K562 (cell line): ENCODE results near the gene BUB3. TPM values are rescaled to one million over a fixed set of nuclear protein-coding genes. Genes with fewer than 3 reads are reported as not detected.

Source experiments
- AFF4 ChIP-seq: sonication (generic); formaldehyde crosslinking; IDR thresholded peaks from 2 replicates; pipeline ENCODE4 v1.8.0; 2023; ENCODE audit warnings: mild to moderate bottlenecking, missing genetic modification reagents
- ARHGAP35 ChIP-seq: fragments of 450-650 bp; IDR thresholded peaks from 2 replicates; pipeline ENCODE4 v1.6.1; 2018; ENCODE audit not compliant: partially characterized antibody
- BRF1 ChIP-seq: IDR thresholded peaks from 3 replicates; pipeline ENCODE4 v1.6.1; 2011; ENCODE audit warnings: borderline replicate concordance, mild to moderate bottlenecking; ENCODE audit not compliant: insufficient read length; ENCODE audit errors: extremely low read depth
- CBFA2T2 ChIP-seq: fragments of 450-650 bp; conservative IDR thresholded peaks from 2 replicates; pipeline ENCODE4 v1.6.1; 2017; ENCODE audit warnings: mild to moderate bottlenecking
- CEBPB ChIP-seq: fragments of 450-650 bp; IDR thresholded peaks from 2 replicates; pipeline ENCODE4 v1.6.1; 2016; ENCODE audit warnings: missing genetic modification characterization, missing compliant biosample characterization
- CTBP1 ChIP-seq: fragments of 450-650 bp; IDR thresholded peaks from 2 replicates; pipeline ENCODE4 v1.6.1; 2016; ENCODE audit warnings: borderline replicate concordance
- E2F8 ChIP-seq: fragments of 450-650 bp; IDR thresholded peaks from 2 replicates; pipeline ENCODE4 v1.7.1; 2018; ENCODE audit warnings: mild to moderate bottlenecking, low read depth; ENCODE audit not compliant: partially characterized antibody
- ESRRA ChIP-seq: fragments of 450-650 bp; IDR thresholded peaks from 2 replicates; pipeline ENCODE4 v1.6.1; 2014; ENCODE audit warnings: low read depth, mild to moderate bottlenecking, moderate library complexity, borderline replicate concordance
- GATA2 ChIP-seq: sonication (generic); formaldehyde crosslinking; IDR thresholded peaks from 2 replicates; pipeline ENCODE4 v1.4.0; 2020; ENCODE audit warnings: mild to moderate bottlenecking, missing genetic modification reagents
- KDM5B ChIP-seq: fragments of 200-600 bp; sonication (generic); IDR thresholded peaks from 2 replicates; pipeline ENCODE4 v1.6.1; 2012; ENCODE audit warnings: low read depth, mild to moderate bottlenecking, moderate library complexity, low read length, control low read depth, inconsistent platforms; ENCODE audit not compliant: insufficient replicate concordance
- POLR2A ChIP-seq: fragments of 450-650 bp; conservative IDR thresholded peaks from 2 replicates; pipeline ENCODE4 v1.6.1; 2016
- SMARCA4 ChIP-seq: fragments of 450-650 bp; IDR thresholded peaks from 2 replicates; pipeline ENCODE4 v1.6.1; 2016
- SPI1 ChIP-seq: IDR thresholded peaks from 2 replicates; pipeline ENCODE4 v1.6.1; 2011; ENCODE audit warnings: low read depth, low read length, control low read depth, borderline replicate concordance
- TEAD4 ChIP-seq, 2 experiments: sonication (generic) in 1 of 2; formaldehyde crosslinking in 1 of 2; IDR thresholded peaks; 2 replicates each; pipeline versions ENCODE4 v1.6.1 to v1.8.0; 2012 to 2022; ENCODE audit warnings: borderline replicate concordance in 1 of 2, inconsistent platforms in 1 of 2, low read length in 1 of 2, mild to moderate bottlenecking in 1 of 2, missing genetic modification reagents in 1 of 2
- UBTF ChIP-seq, 2 experiments: IDR thresholded peaks; 2 replicates each; pipeline ENCODE4 v1.6.1; 2012; ENCODE audit warnings: improper control_type of control experiment in 2 of 2, low read depth in 2 of 2, low read length in 2 of 2, borderline replicate concordance in 1 of 2
- YY1 ChIP-seq, 3 experiments: IDR thresholded peaks; 2 replicates each; pipeline ENCODE4 v1.6.1; 2011; ENCODE audit warnings: low read length in 2 of 3, mild to moderate bottlenecking in 2 of 3, moderate library complexity in 2 of 3, borderline replicate concordance in 1 of 3, control low read depth in 1 of 3, low read depth in 1 of 3; ENCODE audit not compliant: insufficient read depth in 3 of 3, insufficient replicate concordance in 2 of 3, control insufficient read depth in 1 of 3, insufficient read length in 1 of 3; ENCODE audit errors: extremely low read depth in 1 of 3
- polyA plus RNA-seq, 8 experiments: library from polyadenylated mRNA; depleted of rRNA in 4 of 8; stranded (reverse) in 5 of 8; unstranded in 3 of 8; fragments of >200 nt; fragmentation: Nextera tagmentation in 2 of 8; fragmentation: Illumina TruSeq in 1 of 8; extraction: Ambion mirVana in 2 of 8; extraction: Trizol in 1 of 8; gene quantifications; 2 replicates each; pipeline versions ENCODE4 v1.2.1 to v1.2.3, GENCODE V29; 2011 to 2014; ENCODE audit warnings: inconsistent platforms in 1 of 8, missing spikeins in 1 of 8
- total RNA-seq, 7 experiments: library from RNA; depleted of rRNA in 6 of 7; stranded (reverse); fragments of >200 nt in 6 of 7; fragmentation: Illumina TruSeq in 2 of 7; extraction: Trizol in 2 of 7; gene quantifications; 2 replicates each; pipeline versions ENCODE4 v1.2.1 to v1.2.3, GENCODE V29; 2011 to 2021; ENCODE audit warnings: low replicate concordance in 1 of 7

The BUB3 gene
- total and polyA plus RNA-seq, 9 of the 15 experiments (the other 6 are each of a cell fraction or from before 2014, with no cell fraction given), result 167 to 761 (median 225) TPM

GRCh38 chr10:123139521-123140163, 14.6 kb upstream of the BUB3 start (continued):
- peak in 1 of 3 experiments; percentile 23 for TF ChIP-seq YY1 (IDR thresholded peaks at IDR 0.05; ENCODE audit: borderline replicate concordance in 1 of 3, control insufficient read depth in 1 of 3, extremely low read depth in 1 of 3, insufficient read depth in 3 of 3, insufficient read length in 1 of 3, insufficient replicate concordance in 2 of 3, low read depth in 1 of 3, low read length in 2 of 3)
- TF ChIP-seq SMARCA4, result 0 out of 2 replicates have a peak, but pooled peaks have one; percentile 26
- peak; percentile 41; the same call in 1 of the 2 replicates for TF ChIP-seq CTBP1
- peak; percentile 54 for TF ChIP-seq GATA2 (CRISPR knock-in tag)
- no peak for TF ChIP-seq ARHGAP35
- peak; percentile 90 for TF ChIP-seq CEBPB
- no peak for TF ChIP-seq AFF4
- no peak for TF ChIP-seq ESRRA
- peak; percentile 77 for TF ChIP-seq TEAD4 (IDR thresholded peaks at IDR 0.05; ENCODE audit: low read length)
- TF ChIP-seq TEAD4 (CRISPR knock-in tag; IDR thresholded peaks at IDR 0.05; ENCODE audit: borderline replicate concordance), result no peak
- TF ChIP-seq UBTF (IDR thresholded peaks at IDR 0.05; ENCODE audit: borderline replicate concordance in 1 of 2, low read depth in 2 of 2, low read length in 2 of 2), result peak; percentile 93 to 97; a peak in 3 of 4 replicates
- TF ChIP-seq BRF1, result no peak
- TF ChIP-seq SPI1, result peak; percentile 33; the same call in 1 of the 2 replicates
- peak; percentile 63 for TF ChIP-seq CBFA2T2
- TF ChIP-seq KDM5B, result peak; percentile 42
- TF ChIP-seq E2F8, result peak; percentile 49
- TF ChIP-seq POLR2A, result peak; percentile 81
